ENCODE data around the gene CFAP161. TPM values are rescaled to one million over a fixed set of nuclear protein-coding genes. Genes with fewer than 3 reads are reported as not detected.

CFAP161 gene
- total and polyA plus RNA-seq, 9 of the 15 experiments (the other 6 are each of a cell fraction or from before 2014, with no cell fraction given): 25.8 to 83.3 (median 75.6) TPM

GRCh38 chr15:81163961-81164800, 30.1 kb downstream of the CFAP161 start (continued):
- no peak for TF ChIP-seq RBBP5 (IDR thresholded peaks at IDR 0.05; ENCODE audit: borderline replicate concordance, insufficient read depth, low read length, poor library complexity, severe bottlenecking)
- TF ChIP-seq ELF2 (CRISPR knock-in tag; IDR thresholded peaks at IDR 0.05): no peak
- TF ChIP-seq E2F1 (CRISPR knock-in tag; IDR thresholded peaks at IDR 0.05): no peak
- TF ChIP-seq EZH2 (IDR thresholded peaks at IDR 0.05; ENCODE audit: borderline replicate concordance, low read depth, low read length): no peak
- TF ChIP-seq ATF7 (IDR thresholded peaks at IDR 0.05): peak; percentile 62
- no peak for TF ChIP-seq PHB2 (IDR thresholded peaks at IDR 0.05; ENCODE audit: low read depth)
- TF ChIP-seq KHSRP (IDR thresholded peaks at IDR 0.05): no peak

- ATAC-seq (no peak), FAIRE-seq (no peak), DNase-seq (ENCODE audit: extremely low read depth in 1 of 4, low spot score in 3 of 4) (no peak)
- intact Hi-C loops (cut with micrococcal nuclease) (no loop called here), in situ Hi-C loops (cut with MboI) (no loop called here)
- ChIA-PET CTCF (ENCODE audit: low intra/inter-chr PET ratio) (no interaction called here), POLR2A (no interaction called here)
- no peaks in the 10 kb centered on the region for H4K20me1 ChIP-seq (replicated peaks; ENCODE audit: control insufficient read depth, insufficient read depth, low read length)
- no peaks in the 10 kb centered on the region for H3K79me2 ChIP-seq (ENCODE audit: control insufficient read depth, insufficient read depth, low read length)
- BruUV-seq (replicated peaks): no TSS peak
- H3K27me3 ChIP-seq (ENCODE audit: control insufficient read depth in 2 of 2, insufficient read depth in 2 of 2, low read length in 2 of 2): no peaks in the 10 kb centered on the region
- H3K9me1 ChIP-seq (ENCODE audit: control insufficient read depth, insufficient read depth, low read length): no peaks in the 10 kb centered on the region
- H3K36me3 ChIP-seq (ENCODE audit: control insufficient read depth, insufficient read depth, low read length): peaks cover 4% of the 10 kb centered on the region; the same call in 2 of the 3 replicates
- no peak overlapping the region for H2AFZ ChIP-seq (ENCODE audit: low read depth, low read length)
- WGBS (ENCODE audit: insufficient coverage, low coverage, missing lambda C conversion rate): 82% methylated on average over 3 of the region's 3 CpGs
- no peak overlapping the region for H3K9ac ChIP-seq (ENCODE audit: insufficient read depth in 1 of 2, low read depth in 2 of 2, low read length in 2 of 2)
- peaks cover 24 to 52% of the 10 kb centered on the region in 2 experiments for H3K4me1 ChIP-seq (replicated peaks in 1 of 2; ENCODE audit: control insufficient read depth in 2 of 2, insufficient read depth in 2 of 2, low read length in 2 of 2)
- H3K4me3 ChIP-seq: no peak overlapping the region
- no peaks in the 10 kb centered on the region for H3K9me3 ChIP-seq (replicated peaks; ENCODE audit: control insufficient read depth, insufficient read depth, low read depth, low read length)
- no peak for TF ChIP-seq USF2 (CRISPR knock-in tag; IDR thresholded peaks at IDR 0.05)
- no peak for TF ChIP-seq HOMEZ (CRISPR knock-in tag; IDR thresholded peaks at IDR 0.05)
- TF ChIP-seq NCOA1 (IDR thresholded peaks at IDR 0.05; ENCODE audit: low read depth): no peak
- TF ChIP-seq CREM (IDR thresholded peaks at IDR 0.05; ENCODE audit: low read depth): no peak
- TF ChIP-seq ZNF609 (CRISPR knock-in tag; IDR thresholded peaks at IDR 0.05; ENCODE audit: borderline replicate concordance): no peak
- no peak overlapping the region for H3K27ac ChIP-seq (ENCODE audit: extremely low read depth, low read depth, low read length)
- H3K4me2 ChIP-seq (ENCODE audit: insufficient read depth, low read length): no peak overlapping the region
Measured at GRCh38 chr15:81165535-81165934, 31.5 kb downstream of the CFAP161 start.
